GM19240 (cell line): ENCODE measurements around the gene ZBTB20.

Source experiments
- DNase-seq: peaks from one replicate; pipeline ENCODE4 v3.0.0; 2011; ENCODE audit warnings: low spot score; ENCODE audit not compliant: insufficient read length

Gene ZBTB20

GRCh38 chr3:115089481-115089880 is 57.6 kb downstream of the ZBTB20 start:
- DNase-seq: no peak

GRCh38 chr3:115087512-115087911 is 59.6 kb downstream of the ZBTB20 start:
- DNase-seq: no peak

- DNase-seq: no peak
Measured at GRCh38 chr3:115086344-115086743, 60.7 kb downstream of the ZBTB20 start.

- DNase-seq: no peak
Measured at GRCh38 chr3:115085197-115085865, 61.8 kb downstream of the ZBTB20 start.

GRCh38 chr3:115084686-115085085 is 62.4 kb downstream of the ZBTB20 start:
- DNase-seq: no peak

GRCh38 chr3:115082260-115082659 is 64.8 kb downstream of the ZBTB20 start:
- DNase-seq: no peak

GRCh38 chr3:115081444-115081843 is 65.6 kb downstream of the ZBTB20 start:
- no peak for DNase-seq

GRCh38 chr3:115077501-115078250 is 69.4 kb downstream of the ZBTB20 start:
- no peak for DNase-seq

- DNase-seq: no peak
Measured at GRCh38 chr3:115074502-115074901, 72.6 kb downstream of the ZBTB20 start.

- DNase-seq: no peak
Measured at GRCh38 chr3:115072265-115073021, 74.6 kb downstream of the ZBTB20 start.

GRCh38 chr3:115071601-115072000 is 75.5 kb downstream of the ZBTB20 start:
- no peak for DNase-seq

GRCh38 chr3:115071166-115071565 is 75.9 kb downstream of the ZBTB20 start:
- no peak for DNase-seq

- no peak for DNase-seq
Measured at GRCh38 chr3:115068799-115069198, 78.3 kb downstream of the ZBTB20 start.

- no peak for DNase-seq
Measured at GRCh38 chr3:115062412-115062956, 84.6 kb downstream of the ZBTB20 start.

GRCh38 chr3:115062009-115062408 is 85.1 kb downstream of the ZBTB20 start:
- no peak for DNase-seq

- DNase-seq: no peak
Measured at GRCh38 chr3:115052906-115053305, 94.2 kb downstream of the ZBTB20 start.

- DNase-seq: no peak
Measured at GRCh38 chr3:115042351-115042750, 104.7 kb downstream of the ZBTB20 start.

- peak; percentile 8 for DNase-seq
Measured at GRCh38 chr3:115040673-115041286, 106.3 kb downstream of the ZBTB20 start.

GRCh38 chr3:115040246-115040645 is 106.8 kb downstream of the ZBTB20 start:
- no peak for DNase-seq

- DNase-seq: no peak
Measured at GRCh38 chr3:115038817-115039216, 108.3 kb downstream of the ZBTB20 start.

- no peak for DNase-seq
Measured at GRCh38 chr3:115022835-115023398, 124.2 kb downstream of the ZBTB20 start.
